Measurements from ENCODE around the gene OR2T3.
"Not testable (repeated sequence)": the region's sequence is repeated elsewhere in the genome, so short reads cannot be mapped to it uniquely, and the experiment has no call there.

The OR2T3 gene, protein sequence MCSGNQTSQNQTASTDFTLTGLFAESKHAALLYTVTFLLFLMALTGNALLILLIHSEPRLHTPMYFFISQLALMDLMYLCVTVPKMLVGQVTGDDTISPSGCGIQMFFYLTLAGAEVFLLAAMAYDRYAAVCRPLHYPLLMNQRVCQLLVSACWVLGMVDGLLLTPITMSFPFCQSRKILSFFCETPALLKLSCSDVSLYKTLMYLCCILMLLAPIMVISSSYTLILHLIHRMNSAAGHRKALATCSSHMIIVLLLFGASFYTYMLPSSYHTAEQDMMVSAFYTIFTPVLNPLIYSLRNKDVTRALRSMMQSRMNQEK

DNA sequence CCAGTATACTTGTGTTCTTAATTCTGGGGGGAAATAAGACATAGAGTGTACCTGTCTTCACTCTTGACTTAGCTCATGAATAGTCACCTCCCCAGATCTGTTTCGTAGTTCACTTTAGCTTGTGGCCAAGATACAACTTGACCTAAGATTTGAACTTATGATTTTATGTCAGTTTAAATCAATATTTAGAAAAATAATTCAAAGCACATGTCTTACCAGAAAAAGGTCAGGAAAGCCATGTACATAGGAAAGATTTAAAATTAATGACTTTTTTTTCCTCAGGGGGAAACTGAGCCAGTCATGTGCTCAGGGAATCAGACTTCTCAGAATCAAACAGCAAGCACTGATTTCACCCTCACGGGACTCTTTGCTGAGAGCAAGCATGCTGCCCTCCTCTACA, at the start of gene OR2T3:
TSS of gene OR2T3 (plus strand) at position 301 of the 400 bp plus-strand sequence. CDS start at position 301, 0 bp downstream.
- not testable (repeated sequence) for DNase-seq (ENCODE audit: low read depth in 3 of 3)

DNA sequence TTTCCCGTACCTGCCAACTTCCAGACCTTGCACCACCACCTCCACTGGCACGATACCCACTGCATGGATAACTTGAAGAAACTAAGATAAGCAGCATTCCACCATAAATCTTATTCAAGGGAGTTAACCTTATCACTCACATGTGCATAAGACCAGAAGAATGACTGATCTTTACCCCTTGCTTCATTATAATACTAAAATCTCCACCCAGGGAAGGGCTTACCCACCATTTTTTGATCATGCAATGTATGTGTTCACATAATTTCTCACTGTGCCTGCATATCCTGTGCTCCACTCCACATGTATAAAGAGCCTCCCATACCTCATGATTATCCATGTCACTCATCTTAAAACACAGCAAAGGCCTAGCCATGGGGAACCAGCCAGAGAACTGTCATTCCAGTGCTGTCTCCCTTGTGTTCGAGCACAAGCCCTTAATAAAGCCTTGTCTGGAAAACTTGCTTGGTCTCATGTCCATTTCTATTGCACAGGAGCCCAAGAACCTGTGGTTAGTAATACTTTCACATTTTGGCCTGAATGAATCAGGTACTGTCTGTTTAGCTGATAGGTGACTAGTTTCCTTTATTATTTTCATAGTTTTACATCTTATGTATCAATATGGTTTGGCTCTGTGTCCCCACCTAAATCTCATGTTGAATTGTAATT, 45.5 kb upstream of the OR2T3 start:
- not testable (repeated sequence) for DNase-seq (ENCODE audit: low read depth in 3 of 3)

DNA sequence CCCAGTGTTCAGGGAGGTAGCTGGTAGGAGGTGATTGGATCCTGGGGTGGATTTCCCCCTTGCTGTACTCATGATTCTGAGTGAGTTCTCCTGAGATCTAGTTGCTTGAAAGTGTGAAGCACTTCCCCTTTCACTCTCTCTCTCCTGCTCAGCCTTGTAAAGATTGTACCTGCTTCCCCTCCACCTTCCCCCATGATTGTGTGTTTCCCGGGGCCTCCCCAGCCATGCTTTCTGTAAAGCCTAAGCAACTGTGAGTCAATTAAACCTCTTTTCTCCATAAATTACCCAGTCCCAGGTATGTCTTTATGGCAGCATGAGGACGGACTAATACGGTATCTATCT, 45.0 kb upstream of the OR2T3 start:
- DNase-seq (ENCODE audit: low read depth in 3 of 3): not testable (repeated sequence)

DNA sequence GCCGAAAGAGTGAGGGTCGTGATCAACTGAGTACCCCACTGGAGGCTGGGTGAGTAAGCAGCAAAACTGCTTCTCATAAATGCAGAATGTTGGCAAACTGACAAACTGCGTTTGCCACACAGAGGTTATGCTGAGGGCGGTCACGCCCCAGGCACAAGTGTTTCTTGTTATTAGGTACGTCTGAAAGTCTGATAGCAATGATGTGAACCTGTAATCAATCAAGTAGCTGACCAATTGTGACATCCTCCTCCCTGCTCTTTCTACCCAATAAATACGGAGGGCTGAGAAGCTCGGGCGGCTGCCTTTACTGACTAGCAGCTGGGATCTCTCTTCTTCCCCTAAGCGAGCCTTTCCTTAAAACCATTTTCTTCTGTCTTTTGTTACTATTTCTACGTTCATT, 41.5 kb upstream of the OR2T3 start:
- DNase-seq (ENCODE audit: low read depth in 3 of 3): not testable (repeated sequence)

DNA sequence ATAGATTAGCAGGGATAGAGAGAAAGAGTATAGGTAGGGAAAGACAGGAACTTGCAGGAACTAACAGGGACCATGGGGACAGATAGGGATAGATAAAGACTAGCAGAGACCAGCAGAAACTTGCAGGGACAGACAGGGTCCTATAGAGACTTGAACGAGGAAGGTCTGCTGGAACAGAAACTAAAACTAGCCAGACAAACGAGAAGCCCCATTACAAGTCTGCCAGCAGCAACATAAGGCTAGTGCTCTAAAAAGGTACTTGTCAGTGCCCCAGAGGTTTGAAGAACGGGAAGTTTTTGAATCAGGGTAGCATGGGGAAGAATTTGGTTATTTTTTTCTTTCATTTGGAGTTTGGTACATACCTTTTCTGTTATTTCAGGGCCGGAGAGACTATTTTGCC, 41.0 kb upstream of the OR2T3 start:
- DNase-seq (ENCODE audit: low read depth in 3 of 3): not testable (repeated sequence)

DNA sequence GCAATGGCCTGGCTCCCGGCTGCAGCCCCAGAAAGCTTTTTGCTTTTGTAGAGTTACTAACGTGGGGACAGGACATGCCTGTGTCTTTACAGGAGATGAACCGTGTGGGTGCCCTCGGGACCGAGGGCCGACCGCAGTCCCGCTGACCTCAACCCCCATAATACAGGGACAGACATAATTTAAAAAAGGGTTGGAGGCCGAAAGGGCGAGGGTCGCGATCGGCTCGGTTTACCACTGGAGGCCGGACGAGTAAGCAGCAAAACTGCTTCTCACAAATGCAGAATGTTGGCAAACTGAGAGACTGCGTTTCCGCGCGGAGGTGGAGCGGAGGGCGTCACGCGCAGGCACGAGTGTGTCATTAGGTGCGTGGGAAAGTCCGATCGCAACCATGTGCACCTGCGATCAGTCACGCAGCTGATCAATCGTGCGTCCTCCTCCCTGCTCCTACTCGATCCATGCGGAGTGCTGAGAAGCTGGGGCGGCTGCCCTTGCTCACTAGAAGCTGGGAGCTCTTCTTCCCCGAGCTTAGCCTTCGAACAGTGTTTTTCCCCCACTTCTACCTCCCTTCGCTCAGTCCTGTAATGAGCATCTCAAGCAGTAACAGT, 39.2 kb upstream of the OR2T3 start:
- not testable (repeated sequence) for DNase-seq (ENCODE audit: low read depth in 3 of 3)

DNA sequence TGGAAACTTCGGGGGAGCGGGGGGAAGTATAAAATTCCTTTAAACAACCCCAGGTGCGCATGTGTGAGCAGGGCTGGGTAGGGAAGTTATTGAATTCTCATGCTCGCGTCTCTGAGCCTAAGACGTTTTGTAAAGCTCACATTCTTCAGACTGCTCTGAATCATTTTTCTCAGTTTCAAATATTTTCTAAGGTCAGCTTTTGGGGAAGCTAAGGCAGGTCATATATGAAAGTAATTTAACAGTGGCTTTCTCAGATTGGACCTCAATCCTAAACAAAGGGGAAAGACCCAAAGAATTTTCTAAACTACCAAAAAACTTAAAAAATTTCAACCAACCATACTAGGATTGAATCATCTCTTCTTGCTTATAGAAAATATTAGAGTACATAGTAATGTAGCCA, 38.2 kb upstream of the OR2T3 start:
- not testable (repeated sequence) for DNase-seq (ENCODE audit: low read depth in 3 of 3)

DNA sequence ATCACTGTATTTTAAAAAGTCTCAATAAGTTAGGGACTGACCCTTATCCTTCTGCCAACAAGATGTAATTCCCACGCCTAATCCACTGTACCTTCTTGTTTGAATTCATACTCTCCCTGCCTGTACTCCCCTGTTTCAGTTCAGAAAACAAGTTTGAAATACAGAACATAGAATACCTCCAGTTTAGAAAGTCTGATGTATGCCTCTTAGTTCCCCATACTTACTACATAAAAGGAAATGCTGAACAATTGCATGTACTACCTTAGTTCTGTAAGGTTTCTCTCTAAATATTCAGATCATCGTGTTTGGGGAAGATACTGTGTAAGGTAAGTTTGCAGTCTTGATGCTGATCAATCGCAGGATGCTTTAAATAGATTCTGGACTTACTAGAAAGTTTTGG, 36.8 kb upstream of the OR2T3 start:
- not testable (repeated sequence) for DNase-seq (ENCODE audit: low read depth in 3 of 3)

DNA sequence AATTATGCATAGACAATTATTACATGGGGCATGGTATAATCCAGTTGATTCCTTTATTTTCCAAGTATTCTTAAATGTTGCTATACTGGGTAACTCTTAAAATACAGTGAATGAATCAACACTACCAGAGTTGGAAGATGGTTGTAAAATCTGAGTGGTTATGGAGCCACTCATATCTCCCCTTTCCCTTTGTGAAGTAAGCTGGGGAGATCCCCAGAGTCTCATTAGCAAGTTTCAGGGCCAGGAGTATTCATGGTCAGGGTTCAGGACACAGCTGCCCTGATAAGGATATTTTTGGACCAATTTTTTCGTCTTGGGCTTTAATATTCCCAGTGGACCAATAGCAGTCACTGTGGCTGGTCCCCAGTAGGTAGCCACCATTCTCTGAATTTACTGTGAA, 34.5 kb upstream of the OR2T3 start:
- DNase-seq (ENCODE audit: low read depth in 3 of 3): not testable (repeated sequence)

DNA sequence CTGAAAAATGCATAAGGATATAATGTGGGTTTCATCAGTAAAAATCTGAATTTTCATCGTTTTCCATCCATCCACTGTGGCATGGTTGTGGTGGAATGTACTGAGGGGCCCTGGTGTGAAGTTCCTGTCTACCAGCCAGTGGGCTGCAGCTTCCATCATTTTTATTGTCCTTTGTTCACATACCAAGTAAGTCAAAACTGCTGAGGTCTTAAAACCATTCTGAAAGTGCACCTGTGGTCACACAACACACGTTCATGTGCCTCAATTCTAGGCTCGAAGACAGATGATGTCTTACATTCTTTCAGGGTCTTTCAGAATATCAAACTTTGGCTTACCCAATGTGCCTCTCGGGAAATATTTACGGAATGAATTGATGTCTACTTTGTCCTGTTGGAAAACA, 33.9 kb upstream of the OR2T3 start:
- not testable (repeated sequence) for DNase-seq (ENCODE audit: low read depth in 3 of 3)

DNA sequence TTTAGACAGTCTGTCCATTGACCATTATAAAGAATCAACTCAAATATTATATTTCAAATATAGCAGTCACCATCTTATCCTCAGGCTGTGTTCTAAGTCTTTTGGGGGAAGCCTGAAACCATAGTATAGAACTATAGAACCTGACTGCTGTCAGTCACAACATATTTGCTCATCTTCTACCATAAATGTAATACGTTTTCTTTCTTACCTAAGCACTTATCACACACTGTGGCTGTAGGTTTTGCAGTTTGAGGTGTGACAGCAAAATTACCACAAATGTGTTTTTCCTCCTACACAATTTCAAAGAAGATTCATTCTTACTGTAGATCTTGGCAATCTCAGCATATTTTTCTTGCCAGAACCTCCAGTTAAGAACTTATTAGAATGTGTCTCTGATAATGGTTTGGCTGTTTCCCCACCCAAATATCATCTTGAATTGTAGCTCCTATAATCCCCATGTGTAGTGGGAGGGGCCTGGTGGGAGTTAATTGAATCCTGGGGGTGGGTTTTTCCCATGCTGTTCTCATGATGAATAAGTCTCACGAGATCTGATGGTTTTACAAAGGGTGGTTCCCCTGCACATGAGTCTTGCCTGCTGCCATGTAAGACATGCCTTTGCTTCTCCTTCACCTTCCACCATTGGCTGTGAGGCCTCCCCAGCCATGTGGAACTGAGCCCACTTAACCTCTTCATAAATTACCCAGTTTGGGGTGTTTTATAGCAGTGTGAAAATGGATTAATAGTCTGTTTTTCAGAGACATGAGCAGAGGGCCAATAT, 30.5 kb upstream of the OR2T3 start:
- not testable (repeated sequence) for DNase-seq (ENCODE audit: low read depth in 3 of 3)

DNA sequence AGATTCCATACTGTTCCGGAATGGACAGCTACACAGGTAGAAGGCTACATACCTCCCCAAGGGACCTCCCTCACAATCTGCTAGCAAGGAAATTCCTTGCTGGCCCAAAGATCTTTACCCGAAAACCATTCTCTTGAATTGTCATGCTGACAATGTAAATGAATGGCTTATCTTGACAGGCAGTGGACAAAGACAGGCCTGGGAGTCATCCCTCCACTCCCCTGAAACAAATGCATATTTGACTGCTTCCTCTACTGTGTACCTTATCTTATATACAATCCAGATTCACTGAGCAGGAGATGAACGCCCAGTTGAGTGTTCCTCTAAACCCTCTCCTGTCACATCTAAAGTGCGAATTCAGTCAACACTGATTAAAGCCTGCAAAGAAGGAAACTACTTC, 28.5 kb upstream of the OR2T3 start:
- not testable (repeated sequence) for DNase-seq (ENCODE audit: low read depth in 3 of 3)

DNA sequence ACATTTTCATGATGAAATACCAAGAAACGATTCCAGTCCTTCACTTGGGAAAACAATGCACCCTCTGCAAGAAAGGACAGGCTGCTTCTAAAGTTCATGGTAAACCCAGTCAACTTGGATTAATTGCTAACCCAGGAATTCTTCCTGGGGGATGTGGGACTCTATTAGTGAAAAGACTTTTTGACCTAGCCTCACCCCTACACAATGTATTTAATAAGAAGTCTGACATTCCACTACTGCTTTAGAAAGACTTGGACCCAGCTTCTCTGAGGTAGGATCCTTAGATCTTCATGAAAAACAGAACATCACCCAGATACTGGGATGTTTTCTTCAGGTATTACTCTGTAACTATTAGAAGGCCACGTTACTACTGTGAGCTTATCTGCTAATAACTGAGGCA, 27.8 kb upstream of the OR2T3 start, which contains the start of gene OR2T2:
TSS of gene OR2T2 (plus strand) at position 239 of the 400 bp plus-strand sequence. CDS start 7,161 bp downstream, outside the sequence.
- DNase-seq (ENCODE audit: low read depth in 3 of 3): not testable (repeated sequence)

DNA sequence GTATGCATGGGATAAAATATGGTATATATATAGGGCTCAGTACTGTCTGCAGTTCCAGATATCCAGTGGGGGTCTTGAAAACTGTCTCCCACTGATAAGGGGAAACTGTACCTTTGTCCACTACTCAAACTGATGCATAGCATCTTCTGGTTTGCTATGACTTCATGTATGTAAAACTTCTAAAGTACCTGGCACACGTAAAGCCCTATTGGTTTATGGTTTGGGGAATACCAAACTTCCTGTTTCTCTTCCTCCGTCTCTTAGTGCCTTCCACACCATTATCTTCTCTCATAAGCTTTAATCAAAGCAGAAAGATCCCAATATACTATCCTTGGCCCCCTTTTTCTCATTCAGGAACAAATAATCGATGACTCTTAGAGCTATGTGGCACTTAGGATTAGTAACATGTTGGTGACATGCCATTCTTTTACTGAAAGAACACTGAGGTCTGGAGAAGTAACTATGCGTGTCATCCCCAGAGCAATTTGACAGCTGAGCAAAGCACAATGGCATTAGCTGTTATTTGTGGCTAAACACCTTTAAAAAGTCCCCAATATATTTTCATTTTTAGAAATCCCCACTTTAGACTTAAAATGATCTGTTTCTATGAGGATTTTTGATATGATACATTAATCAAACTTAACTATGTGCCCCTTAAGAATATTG, 24.6 kb upstream of the OR2T3 start:
- not testable (repeated sequence) for DNase-seq (ENCODE audit: low read depth in 3 of 3)

DNA sequence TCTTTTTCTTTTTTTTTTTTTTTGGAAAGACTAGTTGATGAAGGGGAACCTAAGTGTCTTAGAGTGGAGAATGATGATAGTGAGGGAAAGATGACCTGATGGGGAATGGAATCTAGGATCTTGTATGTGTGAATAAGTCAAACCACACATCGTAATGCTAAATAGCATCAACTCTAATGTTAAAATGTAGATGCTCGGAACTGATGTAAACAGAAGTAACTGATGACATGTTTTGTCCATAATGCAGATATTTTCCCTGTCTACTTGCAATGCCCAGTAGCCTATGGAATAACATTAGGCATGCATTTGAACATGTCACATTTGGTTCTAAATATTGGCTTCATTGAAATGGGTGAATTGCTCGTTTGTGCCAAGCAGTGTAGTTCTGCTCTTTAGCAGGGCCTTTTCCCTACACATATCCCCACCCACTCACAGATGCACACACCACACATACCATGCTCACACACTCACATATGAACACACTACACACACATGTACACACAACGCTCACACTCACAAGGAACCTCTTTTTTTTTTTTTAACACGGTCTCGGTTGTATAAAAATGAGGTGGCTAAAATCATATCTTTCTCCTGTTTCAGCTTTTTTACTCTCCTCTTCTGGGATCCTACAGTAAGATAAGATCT, 23.2 kb upstream of the OR2T3 start:
- DNase-seq (ENCODE audit: low read depth in 3 of 3): not testable (repeated sequence)

DNA sequence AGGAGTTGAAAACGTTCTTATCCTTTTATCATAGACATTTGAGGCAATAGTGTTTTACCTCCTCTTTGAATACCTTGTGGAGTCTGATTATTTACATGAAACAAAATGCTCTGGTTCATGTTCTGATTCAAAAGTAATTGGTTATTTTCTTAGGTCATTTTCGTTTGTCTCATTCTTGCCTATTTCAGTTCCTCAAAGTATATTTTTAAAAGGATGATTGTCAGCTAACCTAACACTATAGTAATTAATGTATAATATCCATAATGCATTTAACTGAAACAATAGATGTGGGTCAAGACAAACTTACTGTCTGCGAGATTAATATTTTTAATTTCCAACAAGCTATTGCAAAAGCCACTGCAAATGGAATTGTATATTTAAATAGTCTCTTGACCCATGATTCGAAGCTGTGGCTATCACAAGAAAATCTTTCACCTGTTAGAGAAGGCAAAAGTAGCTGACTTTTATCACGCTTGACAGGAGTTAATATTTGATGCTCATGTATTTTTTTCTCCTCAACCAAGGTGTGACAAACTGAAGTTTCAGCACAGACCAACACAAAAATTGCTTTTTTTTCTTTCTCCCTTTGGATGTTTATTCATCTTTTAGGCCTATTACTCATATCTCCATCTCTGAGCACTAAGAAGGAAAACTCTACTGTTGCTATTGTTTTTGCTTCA, 22.5 kb upstream of the OR2T3 start:
- not testable (repeated sequence) for DNase-seq (ENCODE audit: low read depth in 3 of 3)

DNA sequence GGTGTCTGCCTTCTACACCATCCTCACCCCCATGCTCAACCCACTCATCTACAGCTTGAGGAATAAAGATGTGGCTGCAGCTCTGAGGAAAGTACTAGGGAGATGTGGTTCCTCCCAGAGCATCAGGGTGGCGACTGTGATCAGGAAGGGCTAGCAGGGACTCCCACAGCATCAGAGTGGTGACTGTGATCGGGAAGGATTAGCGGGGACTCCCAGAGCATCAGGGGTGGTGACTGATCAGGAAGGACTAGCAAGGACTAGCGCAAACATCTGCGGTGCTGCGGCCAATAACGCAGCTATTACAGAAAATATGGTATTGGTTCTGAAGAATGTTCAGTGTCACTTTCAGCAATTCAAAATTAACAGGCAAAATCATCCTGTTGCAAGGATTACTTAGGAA, 19.5 kb upstream of the OR2T3 start:
- not testable (repeated sequence) for DNase-seq (ENCODE audit: low read depth in 3 of 3)

DNA sequence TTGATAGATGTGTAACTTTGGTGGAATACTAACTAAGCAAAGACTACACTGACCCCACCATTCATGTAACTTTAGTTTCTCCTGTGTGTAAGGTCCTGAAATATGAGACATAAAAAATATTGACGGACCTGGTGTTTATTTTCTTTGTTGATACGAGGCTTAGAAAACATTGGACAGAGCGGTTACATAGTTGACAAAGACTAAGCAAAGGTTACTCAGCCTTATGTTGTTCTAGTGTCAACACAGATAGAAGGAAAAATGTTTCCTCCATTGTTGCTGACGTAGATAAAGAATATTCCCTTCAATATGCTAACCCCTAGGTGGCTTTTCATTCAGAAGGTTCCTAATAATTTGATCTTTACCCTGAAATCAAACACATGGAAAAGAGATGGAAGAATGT, 18.1 kb upstream of the OR2T3 start:
- DNase-seq (ENCODE audit: low read depth in 3 of 3): not testable (repeated sequence)

DNA sequence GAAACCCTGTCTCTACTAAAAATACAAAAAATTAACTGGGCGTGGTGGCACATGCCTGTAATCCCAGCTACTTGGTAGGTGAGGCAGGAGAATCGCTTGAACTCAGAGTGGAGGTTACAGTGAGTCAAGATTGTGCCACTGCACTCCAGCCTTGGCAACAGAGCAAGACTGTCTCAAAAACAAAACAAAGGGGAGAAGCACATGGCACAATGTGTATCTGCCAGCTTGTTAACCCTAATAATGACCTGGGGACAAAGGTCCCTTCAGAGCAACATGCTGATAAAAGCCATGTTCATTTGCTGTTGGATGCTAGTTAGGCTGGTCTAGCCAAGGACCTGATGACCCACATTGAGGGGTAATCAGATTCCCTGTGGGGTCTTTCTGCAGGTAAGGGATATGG, 16.5 kb upstream of the OR2T3 start:
- not testable (repeated sequence) for DNase-seq (ENCODE audit: low read depth in 3 of 3)

DNA sequence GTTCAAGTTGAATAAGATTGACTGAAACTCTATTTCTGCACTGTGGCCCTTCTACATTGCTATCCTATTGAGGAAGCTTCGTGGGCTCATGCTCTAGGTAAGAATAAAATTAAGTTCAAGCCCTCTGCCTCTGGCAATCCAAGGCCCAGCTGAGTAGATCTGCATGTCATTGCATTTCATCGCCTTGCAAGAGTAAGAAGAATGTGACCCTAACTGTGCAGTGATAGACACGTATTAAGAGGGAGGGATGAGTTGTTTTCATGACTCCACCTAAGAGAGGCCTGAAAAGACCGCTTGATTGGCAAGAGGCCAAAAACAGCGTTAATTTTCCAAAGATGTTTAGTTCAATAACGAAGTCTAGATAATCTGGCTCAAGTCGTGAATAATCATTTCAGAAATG, 14.0 kb upstream of the OR2T3 start:
- DNase-seq (ENCODE audit: low read depth in 3 of 3): not testable (repeated sequence)

Data from stimulated activated CD4-positive, alpha-beta T cell treated with anti-CD3 and anti-CD28 coated beads, TNF-alpha, amount 100 ng/mL, for 24 hours (primary cell).